ENCODE results near the gene REXO2. TPM values are rescaled to one million over a fixed set of nuclear protein-coding genes. Genes with fewer than 3 reads are reported as not detected.

The REXO2 gene
- total RNA-seq, 1 experiment from 2014 or later, result 74.2 TPM

- H3K4me3 Mint-ChIP-seq (ENCODE audit: low read depth, unreplicated experiment), result no peak overlapping the region
- no peaks in the 10 kb centered on the region for H3K4me1 Mint-ChIP-seq (ENCODE audit: low read depth, unreplicated experiment)
- no peak for TF ChIP-seq CTCF (IDR thresholded peaks at IDR 0.05; ENCODE audit: unreplicated experiment)
- intact Hi-C loops (cut with micrococcal nuclease; ENCODE audit: unreplicated experiment), result no loop called here
- no peaks in the 10 kb centered on the region for H3K36me3 Mint-ChIP-seq (ENCODE audit: insufficient read depth, unreplicated experiment)
- no peak overlapping the region for H3K27ac Mint-ChIP-seq (ENCODE audit: unreplicated experiment)
- H3K9me3 Mint-ChIP-seq (ENCODE audit: low read depth, unreplicated experiment), result peaks cover 2% of the 10 kb centered on the region
- BruUV-seq (replicated peaks), result no TSS peak
- H3K27me3 Mint-ChIP-seq (ENCODE audit: unreplicated experiment), result no peaks in the 10 kb centered on the region
- CTCF ChIA-PET, result no interaction called here
- DNase-seq, result no peak
Observed at GRCh38 chr11:114499756-114500155, 60.5 kb downstream of the REXO2 start.

Other genes with a start within 250 kb of the REXO2 start
- 52.7 and 116 TPM in 2 replicates for gene NNMT, start 143.1 kb upstream of the REXO2 start, total RNA-seq (2022)
- 3.8 and 6.7 TPM in 2 replicates for gene C11orf71, start 39.0 kb upstream of the REXO2 start, total RNA-seq (2022)
- 22.0 and 26.4 TPM in 2 replicates for gene RBM7, start 38.8 kb upstream of the REXO2 start, total RNA-seq (2022)
- not detected in 2 replicates for gene NXPE1, start 120.4 kb downstream of the REXO2 start, total RNA-seq (2022)
- not detected in 2 replicates for gene NXPE4, start 156.3 kb downstream of the REXO2 start, total RNA-seq (2022)
- gene NXPE2, start 239.1 kb downstream of the REXO2 start, total RNA-seq (2022), result not detected in 2 replicates